GDM1 (cell line): ENCODE measurements around the gene BTLA.
"Not testable (repeated sequence)": the region's sequence is repeated elsewhere in the genome, so short reads cannot be mapped to it uniquely, and the experiment has no call there.

Experiments
- DNase-seq: peaks from one replicate; lab custom pipeline; 2025; lab: John Stamatoyannopoulos, UW

Gene BTLA

GRCh38 chr3:112498914-112499711 lies at the start of gene BTLA:
TSS of gene BTLA (minus strand) at chr3:112499472. CDS start at chr3:112499358, 114 bp downstream.
- no peak for DNase-seq

DNA sequence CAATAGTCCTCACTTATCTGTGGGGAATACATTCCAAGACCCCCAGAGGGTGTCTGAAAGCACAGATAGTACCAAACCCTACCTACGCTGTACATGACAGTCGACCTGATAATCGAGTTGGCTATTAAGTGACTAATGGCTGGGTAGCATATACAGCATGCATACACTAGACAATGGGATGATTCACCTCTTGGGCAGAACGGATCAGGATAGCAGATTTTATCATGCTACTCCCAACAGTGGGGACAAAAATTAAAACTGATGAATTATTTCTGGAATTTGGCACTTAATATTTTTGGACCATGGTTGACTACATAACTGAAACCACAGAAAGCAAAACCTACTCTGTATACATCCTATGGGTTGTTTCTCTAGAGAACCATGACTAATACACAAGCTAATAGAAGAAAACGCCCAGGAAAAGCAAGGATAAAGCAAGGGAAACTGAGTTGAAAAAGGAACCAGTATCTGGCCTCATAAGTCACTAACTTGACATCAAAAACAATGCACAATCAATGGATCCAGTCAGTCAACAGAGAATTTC lies 47.0 kb upstream of the BTLA start:
- DNase-seq: no peak

DNA sequence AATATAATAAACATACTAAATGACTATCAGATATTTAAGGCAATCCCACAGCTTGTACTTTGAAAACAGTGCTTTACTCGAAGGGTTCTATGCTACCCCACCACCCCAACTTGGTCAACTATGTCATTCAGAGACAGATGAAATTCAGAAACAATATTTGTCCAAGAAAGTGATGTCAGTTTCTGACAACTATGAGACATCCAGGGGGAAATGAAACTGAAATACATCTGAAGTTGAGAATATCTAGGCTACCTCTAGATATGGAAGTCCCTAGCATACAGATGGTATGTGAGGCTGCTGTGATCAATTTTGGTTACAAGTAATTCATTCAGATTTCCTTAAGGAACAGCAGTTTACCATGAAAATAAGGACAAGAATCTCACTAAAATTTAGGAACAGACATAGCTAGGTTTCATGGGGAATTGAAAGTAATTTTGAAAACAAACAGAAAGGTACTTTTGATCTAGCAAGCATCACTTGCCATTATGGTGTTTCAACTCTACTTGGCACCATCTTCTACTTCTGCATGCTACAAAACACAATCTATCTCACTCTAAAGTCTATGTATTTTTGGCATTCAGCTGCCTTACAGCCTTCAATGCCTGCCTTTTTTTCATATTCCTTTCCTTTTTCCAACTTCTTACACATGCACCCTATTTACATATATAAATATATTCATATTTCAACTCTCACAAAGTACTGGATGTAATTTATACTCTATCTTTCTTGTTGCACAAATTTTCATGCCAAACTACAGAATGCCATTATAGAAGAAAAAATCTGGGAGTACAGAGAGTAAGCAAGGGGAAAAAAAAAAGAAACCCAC lies 40.8 kb upstream of the BTLA start:
- no peak for DNase-seq

DNA sequence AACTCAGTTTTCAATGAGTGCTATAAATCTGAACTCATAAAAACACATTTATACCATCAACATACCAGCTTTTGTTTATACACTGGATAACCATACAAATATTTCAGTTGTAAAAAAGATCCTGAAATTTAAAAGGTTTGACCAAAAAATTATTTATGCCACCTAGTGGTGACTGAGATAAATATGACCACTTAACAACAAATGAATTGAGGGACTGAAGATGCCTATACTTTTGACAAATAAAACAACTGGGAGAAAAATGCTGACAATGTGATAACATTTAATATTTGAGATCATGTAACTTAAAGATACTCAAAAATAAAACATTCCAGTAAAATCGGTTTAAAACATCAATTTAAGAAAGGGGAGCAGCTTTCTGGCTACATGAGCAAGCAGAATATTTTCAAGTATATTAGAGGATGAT lies 32.1 kb upstream of the BTLA start:
- DNase-seq: no peak

DNA sequence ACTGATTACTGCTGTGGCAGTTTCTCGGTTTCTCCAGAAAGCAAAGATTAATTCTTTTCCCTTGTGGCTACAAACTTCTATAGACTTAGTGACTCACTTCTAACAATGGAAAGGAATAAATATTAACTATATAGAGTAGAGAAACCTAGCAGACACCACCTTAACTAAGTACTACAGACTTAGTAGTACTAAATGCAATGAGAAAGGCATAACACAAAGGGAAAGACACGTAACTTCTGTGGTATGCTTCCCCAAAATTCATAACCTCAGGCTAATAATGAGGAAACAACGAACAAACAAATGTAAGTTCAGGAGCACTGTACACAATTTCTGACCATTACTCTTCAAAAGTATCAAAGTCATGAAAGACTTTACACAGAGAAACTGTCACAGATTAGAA lies 31.3 kb upstream of the BTLA start:
- no peak for DNase-seq

DNA sequence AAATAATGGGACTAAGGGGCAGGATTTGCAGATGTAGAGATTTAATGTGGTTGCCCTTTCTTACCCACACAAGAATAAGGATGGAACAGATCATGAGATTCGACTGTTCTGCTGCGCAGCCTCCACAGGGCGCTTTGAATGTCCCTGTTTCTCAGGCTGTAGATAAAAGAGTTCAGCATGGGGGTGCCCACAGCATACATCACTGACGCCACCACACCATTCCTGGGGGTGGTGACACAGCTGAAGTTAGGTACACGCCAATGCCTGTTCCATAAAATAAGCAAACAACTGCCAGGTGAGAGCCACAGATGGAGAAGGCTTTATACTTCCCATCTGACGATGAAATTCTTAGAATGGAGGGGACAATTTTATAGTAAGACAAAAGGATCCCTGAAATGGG lies 24.9 kb upstream of the BTLA start:
- DNase-seq: not testable (repeated sequence)

- DNase-seq: peak; percentile 74
These were observed 20.2 kb upstream of the BTLA start for GRCh38 chr3:112519424-112520001.

GRCh38 chr3:112518970-112519369 lies 19.7 kb upstream of the BTLA start:
- DNase-seq: not testable (repeated sequence)

GRCh38 chr3:112514527-112515128 lies 15.4 kb upstream of the BTLA start:
- DNase-seq: no peak

GRCh38 chr3:112512320-112512719 lies 13.0 kb upstream of the BTLA start:
- DNase-seq: no peak

DNA sequence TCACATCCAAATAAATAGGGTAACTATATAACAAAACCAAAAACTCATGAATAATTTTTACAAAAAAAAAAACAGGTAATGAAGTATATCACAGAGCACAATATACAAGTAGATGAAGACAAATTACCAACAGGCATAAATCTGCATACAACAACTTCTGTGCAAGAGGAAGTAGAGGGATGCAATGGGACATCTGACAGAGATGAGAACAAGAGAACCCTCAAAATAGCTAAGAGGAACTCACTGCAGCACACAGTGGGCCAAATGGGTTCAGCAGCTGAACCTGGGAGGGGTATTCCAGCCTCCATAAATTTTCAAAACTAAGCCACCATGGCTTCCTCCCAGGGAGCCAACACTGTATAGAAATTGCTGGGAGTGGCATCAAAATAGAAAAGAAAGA lies 9.6 kb upstream of the BTLA start:
- no peak for DNase-seq

GRCh38 chr3:112508261-112508660 lies 9.0 kb upstream of the BTLA start:
- DNase-seq: no peak

GRCh38 chr3:112505907-112506306 lies 6.6 kb upstream of the BTLA start:
- no peak for DNase-seq

DNA sequence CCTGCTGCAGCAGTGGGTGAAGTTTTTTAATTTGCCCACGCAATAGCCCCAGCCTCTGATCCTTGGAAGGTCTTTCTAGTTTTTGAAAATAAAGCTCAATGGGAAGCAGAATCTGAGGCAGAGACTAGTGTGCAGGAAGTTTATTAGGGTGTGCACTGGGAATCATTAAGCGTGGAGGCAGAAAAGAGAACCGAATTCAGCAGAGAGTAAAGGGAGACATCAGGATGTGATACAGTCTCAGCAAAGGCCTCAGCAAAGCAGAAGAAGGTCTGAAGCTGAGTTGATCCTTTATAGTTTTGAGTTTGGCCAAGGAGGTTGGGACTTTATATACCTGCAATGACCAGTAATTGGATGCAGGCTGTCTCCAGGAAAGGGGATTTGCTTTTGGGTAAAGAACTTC lies 4.9 kb upstream of the BTLA start:
- DNase-seq: no peak

GRCh38 chr3:112503304-112503972 lies 4.2 kb upstream of the BTLA start:
- no peak for DNase-seq

GRCh38 chr3:112500621-112501020 lies 1.3 kb upstream of the BTLA start:
- DNase-seq: no peak

DNA sequence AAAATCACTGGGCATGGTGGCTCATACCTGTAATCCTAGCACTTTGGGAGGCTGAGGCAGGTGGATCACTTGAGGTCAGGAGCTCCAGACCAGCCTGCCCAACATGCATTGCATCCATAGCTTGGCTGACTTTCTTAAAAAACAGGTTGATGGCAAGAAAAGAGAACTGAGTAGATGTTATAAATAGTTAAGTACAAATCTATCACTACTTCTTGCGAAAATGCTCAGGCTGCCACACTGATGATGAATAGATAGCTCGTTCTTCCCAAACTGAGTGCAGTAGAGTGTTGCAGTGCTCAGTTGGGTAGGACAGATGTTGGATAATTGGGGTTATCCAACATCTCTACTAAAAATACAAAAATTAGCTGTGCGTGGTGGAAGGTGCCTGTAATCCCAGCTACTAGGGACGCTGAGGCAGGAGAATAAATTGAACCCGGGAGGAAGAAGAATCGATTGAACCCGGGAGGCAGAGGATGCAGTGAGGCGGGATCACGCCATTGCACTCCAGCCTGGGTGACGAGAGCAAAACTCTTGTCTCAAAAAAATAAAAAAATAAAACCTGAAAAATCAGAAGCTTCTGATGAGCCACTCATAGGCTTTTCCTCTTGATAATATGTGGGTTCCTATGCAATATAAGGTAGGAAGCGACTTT lies 1.2 kb downstream of the BTLA start:
- DNase-seq: no peak

DNA sequence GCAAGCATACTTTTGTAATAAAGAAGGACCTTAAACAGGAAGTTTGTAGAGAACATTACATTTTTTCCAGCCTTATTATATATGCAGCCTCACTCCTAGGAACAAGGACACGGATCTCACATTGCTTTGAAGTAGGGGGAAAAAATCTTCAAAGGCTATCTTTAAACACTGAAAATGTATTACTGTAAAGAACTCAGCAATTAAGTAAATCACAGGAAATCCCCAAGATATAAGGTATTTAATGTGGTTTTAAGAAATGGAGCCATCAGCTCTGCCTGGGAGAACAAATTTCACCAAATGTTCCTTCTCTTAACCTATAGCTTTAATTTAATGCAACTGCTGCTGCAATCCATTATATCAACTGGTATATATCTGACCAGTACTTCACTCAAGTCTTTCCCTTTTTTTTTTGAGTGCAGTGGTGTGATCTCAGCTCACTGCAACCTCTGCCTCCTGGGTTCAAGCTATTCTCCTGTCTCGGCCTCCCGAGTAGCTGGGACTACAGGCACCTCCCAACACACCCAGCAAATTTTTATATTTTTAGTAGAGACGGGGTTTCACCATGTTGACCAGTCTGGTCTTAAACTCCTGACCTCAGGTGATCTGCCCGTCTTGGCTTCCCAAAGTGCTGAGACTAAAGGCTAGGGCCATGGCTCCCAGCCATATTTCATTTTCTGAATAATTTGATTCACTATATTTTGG lies 2.8 kb downstream of the BTLA start:
- no peak for DNase-seq

GRCh38 chr3:112494448-112494767 lies 4.9 kb downstream of the BTLA start:
- DNase-seq: not testable (repeated sequence)

- DNase-seq: no peak
These were observed 7.1 kb downstream of the BTLA start for GRCh38 chr3:112492124-112492523.

DNA sequence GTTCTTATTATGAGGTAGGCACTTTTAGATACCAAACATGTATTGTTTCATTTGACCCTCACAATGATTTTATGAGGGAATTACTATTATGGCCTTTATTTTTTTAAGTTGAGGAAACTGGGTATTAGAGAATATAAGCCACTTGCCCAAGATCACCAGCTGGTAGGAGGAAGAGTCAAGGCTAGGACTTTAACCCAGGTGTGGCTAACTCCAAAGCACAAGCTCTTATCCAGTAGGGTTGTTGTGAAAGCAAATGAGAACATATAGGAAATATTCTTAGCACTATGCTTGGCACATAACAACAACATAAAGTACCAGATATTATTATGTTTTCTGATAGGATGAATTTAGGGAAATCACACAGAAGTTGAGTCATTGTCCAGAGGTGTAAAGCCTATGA lies 7.9 kb downstream of the BTLA start:
- DNase-seq: no peak
